HG02588 (cell line): ENCODE measurements around the gene MLH1.
A peak's percentile ranks its signal among the peaks of the same experiment; 100 is the strongest.

ENCODE experiments used
- ATAC-seq: cut with Tn5 transposase; IDR thresholded peaks from one replicate; pipeline ENCODE4 v1.9.1; 2021; ENCODE audit warnings: mild to moderate bottlenecking, moderate library complexity; ENCODE audit not compliant: unreplicated experiment

MLH1 gene

GRCh38 chr3:36973139-36973538 lies 20.2 kb upstream of the MLH1 start:
- no peak for ATAC-seq

- ATAC-seq = no peak
These were observed 12.3 kb upstream of the MLH1 start for GRCh38 chr3:36981006-36981405.

GRCh38 chr3:36988356-36988755 lies 5.0 kb upstream of the MLH1 start:
- ATAC-seq = no peak

GRCh38 chr3:36989005-36989404 lies 4.3 kb upstream of the MLH1 start:
- ATAC-seq = no peak

GRCh38 chr3:36989568-36989967 lies 3.8 kb upstream of the MLH1 start:
- ATAC-seq = no peak

GRCh38 chr3:36991147-36991546 lies 2.2 kb upstream of the MLH1 start:
- no peak for ATAC-seq

- ATAC-seq = no peak
These were observed 1.2 kb upstream of the MLH1 start for GRCh38 chr3:36991923-36992805.

GRCh38 chr3:36992806-36993325 lies 452 bp upstream of the MLH1 start, which contains the start of gene EPM2AIP1:
EPM2AIP1 (minus strand) TSS chr3:36993131; CDS start chr3:36993077, 54 bp downstream.
- ATAC-seq = peak; percentile 82

- no peak for ATAC-seq
These were observed 21.3 kb downstream of the MLH1 start for GRCh38 chr3:37014620-37015019.

- ATAC-seq = no peak
These were observed 22.3 kb downstream of the MLH1 start for GRCh38 chr3:37015642-37016041.

GRCh38 chr3:37016903-37017302 lies 23.6 kb downstream of the MLH1 start:
- no peak for ATAC-seq

GRCh38 chr3:37017683-37018082 lies 24.4 kb downstream of the MLH1 start:
- no peak for ATAC-seq

GRCh38 chr3:37024092-37024491 lies 30.8 kb downstream of the MLH1 start:
- no peak for ATAC-seq

- ATAC-seq = peak; percentile 66
These were observed 31.6 kb downstream of the MLH1 start for GRCh38 chr3:37024820-37025405.

- no peak for ATAC-seq
These were observed 32.4 kb downstream of the MLH1 start for GRCh38 chr3:37025561-37026335.

- ATAC-seq = no peak
These were observed 33.5 kb downstream of the MLH1 start for GRCh38 chr3:37026851-37027250.

- ATAC-seq = no peak
These were observed 35.0 kb downstream of the MLH1 start for GRCh38 chr3:37028329-37028728.

- ATAC-seq = no peak
These were observed 35.8 kb downstream of the MLH1 start for GRCh38 chr3:37029111-37029510.

GRCh38 chr3:37029516-37030163 lies 36.3 kb downstream of the MLH1 start:
- no peak for ATAC-seq

GRCh38 chr3:37030588-37030987 lies 37.3 kb downstream of the MLH1 start:
- ATAC-seq = no peak
